ENCODE results near the gene LYSMD1. TPM values are rescaled to one million over a fixed set of nuclear protein-coding genes. Genes with fewer than 3 reads are reported as not detected.

Gene LYSMD1
- total RNA-seq, 1 donor from 2014 or later = 21.1 TPM

DNA sequence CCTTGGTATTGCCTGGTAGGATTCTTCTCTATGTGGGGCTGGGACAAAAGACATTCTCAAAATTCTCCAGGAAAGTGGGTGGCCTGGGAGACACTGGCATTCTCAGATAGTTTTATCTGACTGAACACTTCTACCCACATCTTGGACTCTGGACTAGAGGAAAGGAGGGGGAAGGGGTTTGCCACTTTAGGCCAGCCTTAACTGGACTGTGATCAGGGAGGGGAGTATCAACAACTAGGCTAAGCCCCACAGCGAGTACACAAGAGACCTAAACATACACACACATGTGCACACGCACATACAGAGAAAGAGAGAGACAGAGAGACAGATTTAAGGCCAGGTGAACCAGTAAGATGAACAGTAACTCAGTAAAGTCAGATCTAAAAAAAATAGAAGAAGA is 18.0 kb downstream of the LYSMD1 start:
- no peaks in the 10 kb centered on the region for H3K9me3 ChIP-seq
- TF ChIP-seq, protein P1, sequence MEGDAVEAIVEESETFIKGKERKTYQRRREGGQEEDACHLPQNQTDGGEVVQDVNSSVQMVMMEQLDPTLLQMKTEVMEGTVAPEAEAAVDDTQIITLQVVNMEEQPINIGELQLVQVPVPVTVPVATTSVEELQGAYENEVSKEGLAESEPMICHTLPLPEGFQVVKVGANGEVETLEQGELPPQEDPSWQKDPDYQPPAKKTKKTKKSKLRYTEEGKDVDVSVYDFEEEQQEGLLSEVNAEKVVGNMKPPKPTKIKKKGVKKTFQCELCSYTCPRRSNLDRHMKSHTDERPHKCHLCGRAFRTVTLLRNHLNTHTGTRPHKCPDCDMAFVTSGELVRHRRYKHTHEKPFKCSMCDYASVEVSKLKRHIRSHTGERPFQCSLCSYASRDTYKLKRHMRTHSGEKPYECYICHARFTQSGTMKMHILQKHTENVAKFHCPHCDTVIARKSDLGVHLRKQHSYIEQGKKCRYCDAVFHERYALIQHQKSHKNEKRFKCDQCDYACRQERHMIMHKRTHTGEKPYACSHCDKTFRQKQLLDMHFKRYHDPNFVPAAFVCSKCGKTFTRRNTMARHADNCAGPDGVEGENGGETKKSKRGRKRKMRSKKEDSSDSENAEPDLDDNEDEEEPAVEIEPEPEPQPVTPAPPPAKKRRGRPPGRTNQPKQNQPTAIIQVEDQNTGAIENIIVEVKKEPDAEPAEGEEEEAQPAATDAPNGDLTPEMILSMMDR (IDR thresholded peaks at IDR 0.05) = no peak
- no peak for DNase-seq (ENCODE audit: extremely low spot score in 2 of 2)
- H3K4me1 ChIP-seq = peaks cover 43% of the 10 kb centered on the region
- H3K27ac ChIP-seq = peak overlapping the region; percentile 81
- no peaks in the 10 kb centered on the region for H3K27me3 ChIP-seq
- intact Hi-C loops (cut with DNase I) = no loop called here
- H3K36me3 ChIP-seq = no peaks in the 10 kb centered on the region
- H3K4me3 ChIP-seq = peak overlapping the region in 1 of 2 donors; percentile 54

DNA sequence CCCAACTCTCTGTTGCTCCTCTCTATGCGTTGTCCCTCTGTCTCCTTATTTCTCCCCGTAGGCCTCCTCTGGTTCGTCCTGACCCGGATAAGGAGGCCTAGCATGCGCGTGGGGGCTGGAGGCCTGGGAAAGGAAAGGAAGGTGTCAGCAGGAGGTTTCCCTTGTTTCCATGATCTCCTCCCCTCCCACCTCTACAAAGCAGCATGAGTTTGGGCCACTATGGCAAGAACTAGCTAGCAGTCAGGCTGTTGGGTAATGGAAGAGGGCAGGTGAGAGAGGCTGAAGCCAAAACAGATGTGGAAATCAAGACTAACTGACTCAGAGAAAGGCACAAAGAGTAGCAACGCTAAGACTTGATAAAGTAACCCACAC is 18.6 kb downstream of the LYSMD1 start:
- Histone ChIP-seq H3K4me1 (peaks cover 45% of the 10 kb centered on the region), H3K36me3 (no peaks in the 10 kb centered on the region), H3K27me3 (no peaks in the 10 kb centered on the region), H3K4me3 (peak overlapping the region; percentile 54 to 64), H3K9me3 (no peaks in the 10 kb centered on the region), H3K27ac (peak overlapping the region; percentile 81)
- intact Hi-C loops (cut with DNase I) = no loop called here
- DNase-seq (ENCODE audit: extremely low spot score in 2 of 2) = no peak
- TF ChIP-seq, protein P1 (IDR thresholded peaks at IDR 0.05) = no peak
- TF ChIP-seq POLR2A (IDR thresholded peaks at IDR 0.05) (no peak), POLR2AphosphoS5 (IDR thresholded peaks at IDR 0.05; ENCODE audit: insufficient read depth in 1 of 2, low read depth in 1 of 2) (no peak)

DNA sequence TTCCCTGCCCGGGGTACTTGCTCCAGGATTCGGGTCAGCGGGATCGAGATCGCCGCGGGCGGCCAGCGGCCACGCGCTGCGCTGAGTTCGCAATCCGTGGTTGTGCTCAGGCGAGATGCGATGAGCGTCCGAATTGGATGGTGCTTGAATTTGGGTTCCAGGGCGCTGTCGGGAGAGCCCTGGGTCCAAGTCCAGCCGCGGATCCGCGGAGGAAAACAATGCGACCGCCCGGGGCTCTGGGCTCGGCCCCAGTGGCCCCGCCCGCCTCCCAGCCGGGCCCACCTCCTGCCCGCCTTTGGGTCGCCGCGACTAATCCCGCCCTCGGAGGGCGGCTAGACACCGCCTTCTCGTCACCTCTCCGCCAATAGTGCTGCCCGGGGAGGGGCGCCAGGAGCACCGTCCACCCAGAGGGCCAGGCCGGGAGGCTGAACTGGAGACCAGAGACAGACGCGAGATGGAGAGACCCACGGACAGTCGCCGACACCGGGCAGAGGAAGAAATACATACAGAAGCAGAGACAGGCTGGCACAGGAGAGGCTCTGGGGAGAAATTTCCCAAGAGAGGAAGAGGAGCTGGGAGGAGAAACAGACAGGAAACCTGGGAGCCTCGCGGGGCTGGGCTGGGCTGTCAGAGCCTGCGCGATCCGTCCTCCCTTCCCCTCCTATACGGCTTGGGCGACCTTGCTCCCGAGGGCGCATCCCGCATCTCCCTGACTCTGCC is 19.1 kb downstream of the LYSMD1 start, which contains the start of gene SEMA6C:
Gene SEMA6C, minus strand, starts transcription at position 220 of the 720 bp plus-strand sequence. CDS start 4,010 bp downstream, outside the sequence.
- Histone ChIP-seq H3K9me3 (no peaks in the 10 kb centered on the region), H3K36me3 (no peaks in the 10 kb centered on the region), H3K4me1 (peaks cover 45% of the 10 kb centered on the region), H3K27ac (peak within 1 kb of the TSS; percentile 81), H3K4me3 (peak within 1 kb of the TSS; percentile 54 to 64), H3K27me3 (no peaks in the 10 kb centered on the region)
- intact Hi-C loops (cut with DNase I) = no loop called here
- peak in 1 of 2 donors; percentile 97 for DNase-seq (ENCODE audit: extremely low spot score in 2 of 2)
- TF ChIP-seq POLR2AphosphoS5 (IDR thresholded peaks at IDR 0.05; ENCODE audit: insufficient read depth in 1 of 2, low read depth in 1 of 2) (peak; percentile 84 to 96), POLR2A (IDR thresholded peaks at IDR 0.05) (peak in 1 of 2 donors; percentile 56)
- TF ChIP-seq, protein P1 (IDR thresholded peaks at IDR 0.05) = no peak

DNA sequence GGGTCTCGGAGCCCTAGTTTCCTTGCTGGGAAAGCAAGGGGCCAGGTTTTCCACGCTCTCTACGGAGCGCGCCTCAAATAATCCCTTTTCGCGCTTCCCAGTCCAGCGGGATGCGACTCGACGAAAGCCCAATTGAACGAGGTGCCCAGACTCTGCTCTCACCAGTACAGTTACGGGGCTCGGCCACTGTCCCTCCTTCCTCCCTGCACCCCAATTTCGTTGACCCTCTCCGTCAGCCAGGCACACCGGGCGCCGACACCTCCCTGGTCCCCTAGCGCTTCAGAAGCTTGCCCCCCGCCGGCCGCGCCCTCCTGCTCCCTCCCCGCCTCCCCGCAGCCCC is 19.7 kb downstream of the LYSMD1 start:
- Histone ChIP-seq H3K4me1 (peaks cover 45% of the 10 kb centered on the region), H3K4me3 (peak overlapping the region; percentile 54 to 64), H3K36me3 (no peaks in the 10 kb centered on the region), H3K27me3 (no peaks in the 10 kb centered on the region), H3K9me3 (no peaks in the 10 kb centered on the region), H3K27ac (peak overlapping the region; percentile 64)
- intact Hi-C loops (cut with DNase I) = no loop called here
- no peak for DNase-seq (ENCODE audit: extremely low spot score in 2 of 2)
- TF ChIP-seq POLR2A (IDR thresholded peaks at IDR 0.05) (no peak), POLR2AphosphoS5 (IDR thresholded peaks at IDR 0.05; ENCODE audit: insufficient read depth in 1 of 2, low read depth in 1 of 2) (no peak)
- TF ChIP-seq, protein P1 (IDR thresholded peaks at IDR 0.05) = no peak

DNA sequence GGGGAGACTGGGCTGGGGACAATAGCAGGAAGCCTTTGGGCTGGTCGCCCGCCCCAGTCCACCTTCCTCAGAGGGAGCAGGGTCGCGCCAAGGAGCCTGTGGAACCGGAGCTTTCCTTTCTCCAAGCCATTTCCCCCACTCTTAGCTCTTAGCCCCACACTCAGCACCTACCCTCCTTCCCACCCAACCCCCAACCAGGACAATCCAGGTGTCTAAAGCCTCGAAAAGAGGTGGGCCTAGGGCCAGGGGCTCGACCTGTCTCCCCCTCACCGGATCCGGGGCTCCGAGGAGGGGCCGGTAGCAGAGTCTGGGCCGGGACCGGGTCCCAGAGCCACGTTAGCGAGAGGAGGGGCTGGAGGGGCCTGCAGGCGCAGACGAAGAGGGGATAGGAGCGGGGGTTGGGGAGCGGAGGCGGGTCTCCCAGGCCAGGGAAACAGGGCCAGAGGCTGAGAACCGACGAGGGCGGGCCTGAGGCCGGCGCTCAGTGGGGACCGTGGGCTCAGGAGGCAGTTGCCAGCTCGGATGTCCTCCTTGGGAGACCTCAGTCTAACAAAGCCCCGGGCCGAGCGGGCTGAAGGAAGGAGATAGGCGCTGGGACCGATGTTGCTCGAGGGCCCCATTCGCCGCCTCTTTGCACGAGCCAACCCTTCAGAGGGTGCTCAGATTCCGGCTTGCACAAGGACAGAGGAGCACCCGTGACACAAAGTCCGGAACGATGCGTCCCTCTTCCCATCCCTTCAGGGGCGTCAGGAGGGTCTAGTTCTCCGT is 20.2 kb downstream of the LYSMD1 start:
- Histone ChIP-seq H3K27ac (peak overlapping the region; percentile 64), H3K36me3 (no peaks in the 10 kb centered on the region), H3K27me3 (no peaks in the 10 kb centered on the region), H3K9me3 (no peaks in the 10 kb centered on the region), H3K4me1 (peaks cover 45% of the 10 kb centered on the region), H3K4me3 (peak overlapping the region; percentile 54 to 64)
- intact Hi-C loops (cut with DNase I) = no loop called here
- TF ChIP-seq POLR2A (IDR thresholded peaks at IDR 0.05) (no peak), POLR2AphosphoS5 (IDR thresholded peaks at IDR 0.05; ENCODE audit: insufficient read depth in 1 of 2, low read depth in 1 of 2) (no peak)
- TF ChIP-seq, protein P1 (IDR thresholded peaks at IDR 0.05) = no peak
- no peak for DNase-seq (ENCODE audit: extremely low spot score in 2 of 2)
